ENCODE data around the gene NAALADL1. TPM values are rescaled to one million over a fixed set of nuclear protein-coding genes. Genes with fewer than 3 reads are reported as not detected.
A peak's percentile ranks its signal among the peaks of the same experiment; 100 is the strongest.
"Not testable (repeated sequence)": the region's sequence is repeated elsewhere in the genome, so short reads cannot be mapped to it uniquely, and the experiment has no call there.

Gene NAALADL1
- total RNA-seq, 1 donor from 2014 or later, result 21.7 TPM

DNA sequence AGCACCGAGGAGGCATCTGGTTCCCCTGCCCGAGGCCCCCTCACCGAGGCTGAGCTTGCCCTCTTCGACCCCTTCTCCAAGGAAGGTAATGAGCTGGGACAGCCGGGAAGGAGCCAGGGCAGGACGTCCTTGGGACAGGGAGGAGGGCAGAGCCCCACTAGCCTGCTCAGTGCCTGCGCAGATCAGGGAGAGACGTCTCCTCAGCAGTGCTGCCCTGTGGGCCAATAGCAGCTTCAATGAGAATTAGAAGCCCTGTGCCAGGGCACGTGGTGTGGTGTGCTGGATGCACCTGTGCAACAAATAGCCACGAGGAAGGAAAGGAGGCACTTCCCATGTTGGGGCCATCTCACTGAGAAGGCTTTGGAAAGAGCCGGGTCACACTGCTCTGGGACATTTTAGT is 22.8 kb downstream of the NAALADL1 start:
- no peak overlapping the region for H3K4me3 ChIP-seq (ENCODE audit: low read depth, low read length)
- TF ChIP-seq, protein P1, sequence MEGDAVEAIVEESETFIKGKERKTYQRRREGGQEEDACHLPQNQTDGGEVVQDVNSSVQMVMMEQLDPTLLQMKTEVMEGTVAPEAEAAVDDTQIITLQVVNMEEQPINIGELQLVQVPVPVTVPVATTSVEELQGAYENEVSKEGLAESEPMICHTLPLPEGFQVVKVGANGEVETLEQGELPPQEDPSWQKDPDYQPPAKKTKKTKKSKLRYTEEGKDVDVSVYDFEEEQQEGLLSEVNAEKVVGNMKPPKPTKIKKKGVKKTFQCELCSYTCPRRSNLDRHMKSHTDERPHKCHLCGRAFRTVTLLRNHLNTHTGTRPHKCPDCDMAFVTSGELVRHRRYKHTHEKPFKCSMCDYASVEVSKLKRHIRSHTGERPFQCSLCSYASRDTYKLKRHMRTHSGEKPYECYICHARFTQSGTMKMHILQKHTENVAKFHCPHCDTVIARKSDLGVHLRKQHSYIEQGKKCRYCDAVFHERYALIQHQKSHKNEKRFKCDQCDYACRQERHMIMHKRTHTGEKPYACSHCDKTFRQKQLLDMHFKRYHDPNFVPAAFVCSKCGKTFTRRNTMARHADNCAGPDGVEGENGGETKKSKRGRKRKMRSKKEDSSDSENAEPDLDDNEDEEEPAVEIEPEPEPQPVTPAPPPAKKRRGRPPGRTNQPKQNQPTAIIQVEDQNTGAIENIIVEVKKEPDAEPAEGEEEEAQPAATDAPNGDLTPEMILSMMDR (IDR thresholded peaks at IDR 0.05; ENCODE audit: insufficient read depth, low read length, poor library complexity, severe bottlenecking), result no peak

DNA sequence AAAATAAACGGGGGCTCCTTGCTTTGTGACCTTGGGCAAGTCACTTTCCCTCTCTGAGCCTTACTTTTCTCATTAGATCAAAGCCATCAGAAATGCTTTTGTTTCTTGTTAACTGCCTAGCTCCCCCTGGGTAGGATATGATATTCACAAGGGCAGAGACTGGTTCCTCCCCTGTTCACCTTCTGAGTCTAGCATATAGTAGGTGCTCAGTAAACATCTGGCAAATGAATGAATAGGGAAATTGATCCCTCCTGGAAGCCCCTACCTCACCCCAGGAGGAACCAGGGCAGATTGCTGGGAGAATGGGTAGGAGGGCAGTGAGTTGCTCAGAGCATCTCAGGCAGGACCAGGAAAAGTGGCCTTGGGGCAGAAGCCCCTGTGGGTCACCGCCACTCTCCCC is 23.9 kb downstream of the NAALADL1 start:
- DNase-seq (ENCODE audit: low read depth), result no peak
- TF ChIP-seq, protein P1 (IDR thresholded peaks at IDR 0.05; ENCODE audit: insufficient read depth, low read length, poor library complexity, severe bottlenecking), result no peak
- Histone ChIP-seq H3K27me3 (ENCODE audit: control insufficient read depth, insufficient read depth, low read length) (no peaks in the 10 kb centered on the region), H3K36me3 (ENCODE audit: control insufficient read depth, insufficient read depth, low read length) (no peaks in the 10 kb centered on the region), H3K4me3 (ENCODE audit: low read depth, low read length) (no peak overlapping the region)

More for the DNA sequence above, 22.8 kb downstream of the NAALADL1 start:
- no peak for DNase-seq (ENCODE audit: low read depth)
- H3K36me3 ChIP-seq (ENCODE audit: control insufficient read depth, insufficient read depth, low read length), result no peaks in the 10 kb centered on the region
- no peaks in the 10 kb centered on the region for H3K27me3 ChIP-seq (ENCODE audit: control insufficient read depth, insufficient read depth, low read length)

DNA sequence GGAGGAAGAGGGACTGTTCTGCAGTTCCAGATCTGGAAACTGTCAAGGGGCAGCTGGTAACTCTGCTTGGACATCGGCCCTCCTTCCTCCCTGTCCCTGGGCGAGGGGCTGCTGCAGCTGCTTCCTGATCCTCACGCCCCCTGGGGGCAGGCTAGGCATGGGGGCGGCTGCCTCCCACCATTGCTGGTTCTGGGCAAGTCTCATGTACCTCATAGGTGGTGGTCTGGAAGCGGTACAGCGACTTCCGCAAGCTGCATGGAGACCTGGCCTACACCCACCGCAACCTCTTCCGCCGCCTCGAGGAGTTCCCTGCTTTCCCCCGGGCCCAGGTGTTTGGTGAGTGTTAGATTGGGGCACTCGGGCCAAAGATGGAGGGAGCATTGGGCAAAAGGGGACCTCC is 26.1 kb downstream of the NAALADL1 start:
- H3K36me3 ChIP-seq (ENCODE audit: control insufficient read depth, insufficient read depth, low read length), result no peaks in the 10 kb centered on the region
- TF ChIP-seq, protein P1 (IDR thresholded peaks at IDR 0.05; ENCODE audit: insufficient read depth, low read length, poor library complexity, severe bottlenecking), result no peak
- H3K4me3 ChIP-seq (ENCODE audit: low read depth, low read length), result no peak overlapping the region
- H3K27me3 ChIP-seq (ENCODE audit: control insufficient read depth, insufficient read depth, low read length), result no peaks in the 10 kb centered on the region
- DNase-seq (ENCODE audit: low read depth), result no peak

DNA sequence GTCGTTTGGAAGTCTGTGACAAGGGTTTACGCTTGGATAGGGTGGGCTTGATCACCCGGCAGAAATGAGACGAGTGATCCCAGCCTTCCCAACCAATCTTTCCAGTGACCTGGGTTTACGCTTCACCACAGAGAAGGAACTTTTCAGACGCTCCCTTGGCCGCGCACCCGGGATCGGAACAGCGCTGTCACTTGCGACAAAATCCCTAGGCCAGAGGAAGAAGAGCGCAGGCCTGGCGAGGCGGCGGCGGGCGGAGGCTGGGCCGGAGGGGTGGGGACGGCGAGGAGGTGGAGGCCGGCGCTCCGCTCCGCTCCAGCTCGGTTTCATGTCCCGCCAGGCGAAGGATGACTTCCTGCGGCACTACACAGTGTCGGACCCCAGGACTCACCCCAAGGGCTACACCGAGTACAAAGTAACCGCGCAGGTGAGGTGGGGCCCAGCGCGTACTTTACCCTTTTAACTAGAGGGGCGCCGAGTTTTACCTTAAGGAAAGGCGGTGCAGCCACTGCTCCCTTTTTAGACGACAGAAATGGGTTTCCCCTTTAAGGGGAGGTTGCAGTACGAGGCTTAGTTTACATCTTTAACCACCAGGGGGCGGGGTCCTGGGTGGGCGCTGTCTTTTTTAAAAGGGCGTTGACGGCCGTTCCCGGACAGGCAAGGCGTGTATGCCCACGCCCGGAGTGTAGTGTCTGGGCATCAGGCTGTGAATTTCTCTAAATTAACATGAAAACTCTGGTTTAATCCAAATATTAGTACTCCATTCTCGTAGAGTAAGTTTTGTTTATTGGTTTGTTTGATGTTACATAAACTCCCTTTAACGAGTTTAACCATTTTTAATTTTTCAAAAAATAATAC is 30.9 kb downstream of the NAALADL1 start, which contains the start of gene SNX15:
TSS of gene SNX15 (plus strand) at position 227 of the 855 bp plus-strand sequence. CDS start at position 326, 99 bp downstream.
- Histone ChIP-seq H3K4me3 (ENCODE audit: low read depth, low read length) (peak within 1 kb of the TSS; percentile 52), H3K27me3 (ENCODE audit: control insufficient read depth, insufficient read depth, low read length) (no peaks in the 10 kb centered on the region), H3K36me3 (ENCODE audit: control insufficient read depth, insufficient read depth, low read length) (no peaks in the 10 kb centered on the region)
- TF ChIP-seq, protein P1 (IDR thresholded peaks at IDR 0.05; ENCODE audit: insufficient read depth, low read length, poor library complexity, severe bottlenecking), result peak; percentile 78
- DNase-seq (ENCODE audit: low read depth), result peak; percentile 69

DNA sequence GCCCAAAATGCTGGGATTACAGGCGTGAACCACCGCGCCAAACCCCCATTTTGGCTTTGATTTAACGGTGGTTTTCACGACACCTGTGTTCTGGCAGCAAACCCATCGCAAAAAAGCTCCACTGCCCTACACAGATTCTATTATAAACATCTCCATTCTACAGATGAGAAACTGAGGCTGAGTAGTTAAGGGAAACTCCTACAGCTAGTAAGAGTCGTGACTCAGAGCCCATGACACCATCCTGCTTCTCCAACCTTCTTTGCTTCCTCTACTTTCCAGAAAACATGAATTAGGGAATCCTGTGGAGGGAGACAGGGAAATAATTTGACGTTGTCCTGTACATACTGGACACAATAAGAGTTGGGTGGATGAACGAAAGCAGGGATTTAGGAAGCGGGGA is 31.5 kb downstream of the NAALADL1 start:
- DNase-seq (ENCODE audit: low read depth), result no peak
- H3K36me3 ChIP-seq (ENCODE audit: control insufficient read depth, insufficient read depth, low read length), result no peaks in the 10 kb centered on the region
- H3K4me3 ChIP-seq (ENCODE audit: low read depth, low read length), result peak overlapping the region; percentile 15
- TF ChIP-seq, protein P1 (IDR thresholded peaks at IDR 0.05; ENCODE audit: insufficient read depth, low read length, poor library complexity, severe bottlenecking), result no peak
- no peaks in the 10 kb centered on the region for H3K27me3 ChIP-seq (ENCODE audit: control insufficient read depth, insufficient read depth, low read length)

DNA sequence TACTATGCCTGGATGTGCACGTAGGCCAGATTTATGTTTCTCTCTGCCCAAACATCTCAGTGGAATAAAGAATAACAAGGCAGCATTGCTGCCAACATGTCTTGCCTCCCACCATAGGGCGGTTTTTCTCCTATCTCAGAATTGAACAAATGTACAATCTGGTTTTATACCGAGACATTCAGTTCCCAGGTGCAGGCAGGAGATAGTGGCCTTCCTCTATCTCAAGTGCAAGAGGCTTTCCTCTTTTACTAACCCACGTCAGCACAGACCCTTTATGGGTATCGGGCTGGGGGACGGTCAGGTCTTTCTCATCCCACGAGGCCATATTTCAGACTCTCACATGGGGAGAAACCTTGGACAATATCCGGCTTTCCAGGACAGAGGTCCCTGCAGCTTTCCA is 34.9 kb downstream of the NAALADL1 start:
- H3K4me3 ChIP-seq (ENCODE audit: low read depth, low read length); H3K27me3 ChIP-seq (ENCODE audit: control insufficient read depth, insufficient read depth, low read length); H3K36me3 ChIP-seq (ENCODE audit: control insufficient read depth, insufficient read depth, low read length); DNase-seq (ENCODE audit: low read depth): not testable (repeated sequence)
